Stimulated activated memory B cell treated with anti-CD40 and anti-IgM and Interleukin-4, amounts not matched to agents 10 μg/mL and 1 μg/mL and 100 μg/mL, for 72 hours (primary cell): Measurements from ENCODE around the gene SF3B3.
A peak's percentile ranks its signal among the peaks of the same experiment; 100 is the strongest.

ENCODE experiments used
- ATAC-seq: fragments of 150-1000 bp; cut with Tn5 transposase; 2 replicates; pipeline ENCODE4 v1.10.0; 2021
- H3K27ac Mint-ChIP-seq: one replicate; pipeline ENCODE4 v1.8.0; 2022; ENCODE audit warnings: mild to moderate bottlenecking, mixed read lengths
- H3K27me3 Mint-ChIP-seq: one replicate; pipeline ENCODE4 v1.8.0; 2022; ENCODE audit warnings: mixed read lengths
- H3K36me3 Mint-ChIP-seq: one replicate; pipeline ENCODE4 v1.8.0; 2022; ENCODE audit warnings: mixed read lengths
- H3K4me1 Mint-ChIP-seq: one replicate; pipeline ENCODE4 v1.8.0; 2022; ENCODE audit warnings: mixed read lengths
- H3K4me3 Mint-ChIP-seq: one replicate; pipeline ENCODE4 v1.8.0; 2022; ENCODE audit warnings: mild to moderate bottlenecking, moderate library complexity, mixed read lengths
- H3K9me3 Mint-ChIP-seq: one replicate; pipeline ENCODE4 v1.8.0; 2022; ENCODE audit warnings: mixed read lengths

SF3B3 gene

DNA sequence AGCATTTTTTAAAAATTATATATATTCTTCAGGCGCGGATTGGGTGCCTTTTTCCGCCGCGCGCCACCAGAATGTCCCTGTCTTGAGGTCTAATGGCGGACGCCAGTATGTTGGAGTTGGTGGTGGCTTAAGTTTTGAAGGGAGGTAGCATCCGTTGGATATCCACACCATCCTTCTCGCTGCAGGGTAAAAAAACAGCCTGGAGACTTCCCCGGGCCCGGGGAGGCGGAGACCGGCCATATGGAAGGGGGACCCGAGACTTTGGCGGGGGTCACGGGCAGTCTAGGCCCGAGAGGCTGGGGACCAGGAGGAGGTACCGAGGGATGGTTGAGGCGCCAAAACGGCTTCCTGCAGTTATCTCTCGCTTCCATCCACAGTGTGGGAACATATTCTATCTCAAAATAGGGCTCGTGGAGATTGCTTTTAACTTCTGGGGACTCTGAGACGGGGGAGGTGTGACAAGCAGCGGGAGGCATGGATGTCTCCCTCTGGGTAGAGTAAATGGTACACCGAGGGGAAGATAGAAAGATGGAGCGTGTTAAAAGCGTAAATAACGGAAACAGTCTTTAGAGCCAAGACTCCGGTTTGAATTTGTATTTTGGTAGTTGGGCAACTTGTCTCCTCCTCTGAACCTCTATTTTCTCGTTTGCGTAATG, at the start of gene SF3B3:
Gene SF3B3, plus strand, starts transcription at position 74 of the 656 bp plus-strand sequence. CDS start 2,841 bp downstream, outside the sequence.
- peak; percentile 85 for ATAC-seq
- H3K36me3 Mint-ChIP-seq = peaks cover 45% of the 10 kb centered on the region
- peak within 1 kb of the TSS; percentile 97 for H3K4me3 Mint-ChIP-seq
- H3K9me3 Mint-ChIP-seq = no peaks in the 10 kb centered on the region
- H3K27ac Mint-ChIP-seq = peak within 1 kb of the TSS; percentile 100
- H3K4me1 Mint-ChIP-seq = peaks cover 55% of the 10 kb centered on the region
- H3K27me3 Mint-ChIP-seq = no peaks in the 10 kb centered on the region

DNA sequence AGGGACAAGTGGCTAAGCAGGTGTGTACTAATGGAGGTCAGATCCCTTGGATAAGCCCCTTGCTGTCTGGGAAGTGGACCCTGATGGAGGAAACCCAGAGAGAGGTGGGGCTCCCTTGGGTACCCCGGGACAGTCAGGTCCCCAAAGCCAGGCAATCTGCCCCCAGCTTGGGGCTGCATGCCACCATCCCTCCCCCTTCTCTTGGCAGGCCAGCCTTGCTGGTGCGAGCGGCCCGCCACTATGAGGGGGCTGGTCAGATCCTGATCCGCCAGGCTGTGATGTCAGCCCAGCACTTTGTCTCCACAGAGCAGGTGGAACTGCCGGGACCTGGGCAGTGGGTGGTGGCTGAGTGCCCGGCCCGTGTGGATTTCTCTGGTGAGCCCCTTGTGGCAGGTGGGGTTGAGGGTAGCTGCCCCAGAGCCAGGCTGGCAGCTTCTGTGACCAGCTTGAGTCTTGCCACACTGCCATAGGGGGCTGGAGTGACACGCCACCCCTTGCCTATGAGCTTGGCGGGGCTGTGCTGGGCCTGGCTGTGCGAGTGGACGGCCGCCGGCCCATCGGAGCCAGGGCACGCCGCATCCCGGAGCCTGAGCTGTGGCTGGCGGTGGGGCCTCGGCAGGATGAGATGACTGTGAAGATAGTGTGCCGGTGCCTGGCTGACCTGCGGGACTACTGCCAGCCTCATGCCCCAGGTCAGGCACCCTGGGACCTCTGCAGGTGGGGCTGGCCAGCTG, 49.1 kb upstream of the SF3B3 start:
- Mint-ChIP-seq H3K27ac (no peak overlapping the region), H3K4me1 (peaks cover 8% of the 10 kb centered on the region), H3K9me3 (no peaks in the 10 kb centered on the region), H3K27me3 (no peaks in the 10 kb centered on the region), H3K4me3 (no peak overlapping the region), H3K36me3 (peaks cover 31% of the 10 kb centered on the region)
- no peak for ATAC-seq

GRCh38 chr16:70475054-70475871, 48.4 kb upstream of the SF3B3 start:
- Mint-ChIP-seq H3K9me3 (no peaks in the 10 kb centered on the region), H3K36me3 (peaks cover 31% of the 10 kb centered on the region), H3K27me3 (no peaks in the 10 kb centered on the region), H3K4me3 (no peak overlapping the region), H3K4me1 (peaks cover 8% of the 10 kb centered on the region), H3K27ac (no peak overlapping the region)
- no peak for ATAC-seq

GRCh38 chr16:70476272-70477020, 47.2 kb upstream of the SF3B3 start:
- H3K4me3 Mint-ChIP-seq = no peak overlapping the region
- no peaks in the 10 kb centered on the region for H3K9me3 Mint-ChIP-seq
- no peaks in the 10 kb centered on the region for H3K27me3 Mint-ChIP-seq
- H3K27ac Mint-ChIP-seq = peak overlapping the region; percentile 87
- peaks cover 8% of the 10 kb centered on the region for H3K4me1 Mint-ChIP-seq
- peak; percentile 94 for ATAC-seq
- peaks cover 38% of the 10 kb centered on the region for H3K36me3 Mint-ChIP-seq

DNA sequence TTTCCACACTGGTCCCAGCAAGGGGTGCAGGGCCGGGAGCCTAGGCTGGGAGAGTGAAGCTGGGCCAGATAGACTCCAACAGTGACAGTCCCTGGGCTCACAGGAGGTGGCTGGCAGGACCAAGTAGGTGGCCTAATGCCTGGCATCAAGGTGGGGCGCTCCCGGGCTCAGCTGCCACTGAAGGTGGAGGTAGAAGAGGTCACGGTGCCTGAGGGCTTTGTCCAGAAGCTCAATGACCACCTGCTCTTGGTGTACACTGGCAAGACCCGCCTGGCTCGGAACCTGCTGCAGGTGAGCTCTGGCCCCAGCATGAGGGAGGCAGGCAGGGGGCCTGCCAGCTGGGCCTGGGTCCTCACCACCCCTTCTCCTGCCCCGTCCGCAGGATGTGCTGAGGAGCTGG, 45.4 kb upstream of the SF3B3 start:
- no peaks in the 10 kb centered on the region for H3K9me3 Mint-ChIP-seq

DNA sequence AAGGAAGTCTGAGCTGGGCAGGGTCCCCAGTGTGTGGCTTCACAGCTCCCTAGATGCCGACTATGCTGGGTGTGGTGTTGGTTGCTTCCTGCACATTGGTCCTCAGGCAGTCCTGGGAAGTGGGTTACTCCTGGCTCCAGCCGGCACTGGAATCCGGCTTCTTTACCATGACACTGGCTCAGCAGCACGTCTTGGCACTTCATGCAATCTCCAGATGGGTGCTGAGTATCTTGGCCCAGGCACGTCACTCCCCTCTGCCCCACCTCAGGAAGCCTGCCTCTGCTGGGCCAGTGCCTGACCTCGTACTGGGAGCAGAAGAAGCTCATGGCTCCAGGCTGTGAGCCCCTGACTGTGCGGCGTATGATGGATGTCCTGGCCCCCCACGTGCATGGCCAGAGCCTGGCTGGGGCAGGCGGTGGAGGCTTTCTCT, 44.7 kb upstream of the SF3B3 start:
- Mint-ChIP-seq H3K36me3 (peaks cover 53% of the 10 kb centered on the region), H3K9me3 (no peaks in the 10 kb centered on the region), H3K4me1 (peaks cover 8% of the 10 kb centered on the region), H3K27ac (peak overlapping the region; percentile 87), H3K27me3 (no peaks in the 10 kb centered on the region), H3K4me3 (no peak overlapping the region)
- ATAC-seq = no peak

More for the DNA sequence above, 45.4 kb upstream of the SF3B3 start:
- Mint-ChIP-seq H3K36me3 (peaks cover 50% of the 10 kb centered on the region), H3K27ac (peak overlapping the region; percentile 87), H3K4me3 (no peak overlapping the region), H3K4me1 (peaks cover 8% of the 10 kb centered on the region), H3K27me3 (no peaks in the 10 kb centered on the region)
- ATAC-seq = no peak

- Mint-ChIP-seq H3K4me3 (no peak overlapping the region), H3K27ac (no peak overlapping the region)
- no peak for ATAC-seq
Measured at GRCh38 chr16:70480127-70481105, 43.2 kb upstream of the SF3B3 start.

GRCh38 chr16:70481929-70482536, 41.6 kb upstream of the SF3B3 start:
- Mint-ChIP-seq H3K36me3 (peaks cover 58% of the 10 kb centered on the region), H3K9me3 (no peaks in the 10 kb centered on the region), H3K4me3 (no peak overlapping the region), H3K27ac (no peak overlapping the region), H3K27me3 (no peaks in the 10 kb centered on the region), H3K4me1 (no peaks in the 10 kb centered on the region)
- no peak for ATAC-seq

More at GRCh38 chr16:70480127-70481105, 43.2 kb upstream of the SF3B3 start:
- peaks cover 8% of the 10 kb centered on the region for H3K4me1 Mint-ChIP-seq
- H3K27me3 Mint-ChIP-seq = no peaks in the 10 kb centered on the region
- no peaks in the 10 kb centered on the region for H3K9me3 Mint-ChIP-seq
- peaks cover 52% of the 10 kb centered on the region for H3K36me3 Mint-ChIP-seq

DNA sequence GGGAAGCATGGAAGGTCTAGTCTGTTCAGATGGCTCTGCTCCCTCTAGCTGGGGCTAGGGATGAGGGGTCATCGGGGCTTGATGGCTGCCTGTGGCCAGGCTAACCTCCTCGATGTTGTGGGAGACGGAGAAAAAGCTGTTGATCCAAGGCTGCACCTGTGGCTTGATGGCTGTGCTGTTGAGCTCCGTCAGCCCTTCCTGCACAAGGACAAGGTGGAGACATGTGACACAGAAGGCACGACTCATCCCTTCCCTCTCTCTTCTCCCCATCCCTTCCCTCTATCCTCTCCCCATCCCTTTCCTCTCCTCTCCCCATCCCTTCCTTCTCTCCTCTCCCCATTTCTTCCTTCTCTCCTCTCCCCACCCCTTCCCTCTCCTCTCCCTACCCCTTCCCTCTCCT, 41.0 kb upstream of the SF3B3 start:
- Mint-ChIP-seq H3K4me1 (no peaks in the 10 kb centered on the region), H3K4me3 (no peak overlapping the region), H3K36me3 (peaks cover 58% of the 10 kb centered on the region), H3K9me3 (no peaks in the 10 kb centered on the region), H3K27ac (no peak overlapping the region), H3K27me3 (no peaks in the 10 kb centered on the region)
- ATAC-seq = no peak

- Mint-ChIP-seq H3K4me3 (no peak overlapping the region), H3K4me1 (no peaks in the 10 kb centered on the region), H3K36me3 (peaks cover 51% of the 10 kb centered on the region), H3K27ac (peak overlapping the region; percentile 40), H3K9me3 (no peaks in the 10 kb centered on the region), H3K27me3 (no peaks in the 10 kb centered on the region)
- peak; percentile 42 for ATAC-seq
Measured at GRCh38 chr16:70483426-70483825, 40.2 kb upstream of the SF3B3 start.

- no peaks in the 10 kb centered on the region for H3K4me1 Mint-ChIP-seq
- no peak overlapping the region for H3K4me3 Mint-ChIP-seq
- H3K27ac Mint-ChIP-seq = no peak overlapping the region
Measured at GRCh38 chr16:70484867-70485266, 38.7 kb upstream of the SF3B3 start.

DNA sequence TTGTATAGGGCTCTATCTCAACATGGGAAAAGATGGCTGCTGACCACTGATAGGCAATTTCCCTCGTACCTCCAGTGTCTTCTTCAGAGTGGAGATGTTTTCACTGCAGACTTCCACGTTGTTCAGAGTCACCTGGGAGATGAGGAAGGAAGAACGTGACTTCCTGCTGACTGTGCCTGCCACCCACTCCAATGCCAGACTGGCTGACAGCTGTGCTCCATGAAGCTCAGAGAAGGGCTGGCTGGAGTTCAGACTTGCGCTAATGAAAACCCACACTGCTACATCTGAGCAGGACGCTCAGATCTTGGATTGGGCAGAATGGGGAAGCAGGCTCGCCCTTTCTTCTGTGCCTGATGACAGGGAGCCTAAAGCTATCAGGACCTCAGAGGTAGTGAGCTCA, 33.4 kb upstream of the SF3B3 start:
- Mint-ChIP-seq H3K4me1 (no peaks in the 10 kb centered on the region), H3K27me3 (no peaks in the 10 kb centered on the region), H3K27ac (no peak overlapping the region), H3K9me3 (no peaks in the 10 kb centered on the region), H3K36me3 (peaks cover 33% of the 10 kb centered on the region), H3K4me3 (no peak overlapping the region)
- no peak for ATAC-seq

More at GRCh38 chr16:70484867-70485266, 38.7 kb upstream of the SF3B3 start:
- no peaks in the 10 kb centered on the region for H3K9me3 Mint-ChIP-seq
- H3K36me3 Mint-ChIP-seq = peaks cover 44% of the 10 kb centered on the region
- ATAC-seq = no peak
- H3K27me3 Mint-ChIP-seq = no peaks in the 10 kb centered on the region

DNA sequence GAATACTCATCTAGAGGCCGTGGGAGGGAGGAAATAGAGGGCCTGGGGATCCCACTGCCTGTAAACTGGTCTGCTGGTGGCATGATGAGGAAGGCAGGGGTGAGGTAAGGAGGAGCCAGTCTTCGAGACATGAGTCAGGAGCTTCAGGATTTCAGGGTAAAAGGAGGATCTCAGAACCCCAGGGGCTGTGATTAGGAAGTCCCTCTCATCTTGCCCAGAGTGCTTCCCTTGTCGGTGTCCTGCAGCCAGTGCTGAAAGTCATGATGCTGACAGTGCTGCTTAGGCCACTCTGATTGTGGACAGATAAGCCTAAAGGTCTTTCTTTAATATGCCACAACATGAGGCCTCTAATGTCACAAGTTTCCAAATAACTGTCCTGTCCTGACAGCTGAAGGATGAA, 29.8 kb upstream of the SF3B3 start:
- Mint-ChIP-seq H3K4me1 (no peaks in the 10 kb centered on the region), H3K4me3 (no peak overlapping the region), H3K27me3 (no peaks in the 10 kb centered on the region), H3K9me3 (no peaks in the 10 kb centered on the region), H3K27ac (no peak overlapping the region), H3K36me3 (peaks cover 29% of the 10 kb centered on the region)
- ATAC-seq = no peak
